Measurements from ENCODE around the gene GABPB2.

- TF ChIP-seq EZH2 (IDR thresholded peaks at IDR 0.05; ENCODE audit: low read length, unreplicated experiment) = no peak
- no peak for TF ChIP-seq CTCF (conservative IDR thresholded peaks at IDR 0.05; ENCODE audit: low read depth, low read length)
Observed at GRCh38 chr1:151157067-151157531, 86.5 kb downstream of the GABPB2 start.

All from PC-3 (cell line).